HG02798 (cell line): ENCODE data around the gene MCRIP1.
A peak's percentile ranks its signal among the peaks of the same experiment; 100 is the strongest.
"Not testable (repeated sequence)": the region's sequence is repeated elsewhere in the genome, so short reads cannot be mapped to it uniquely, and the experiment has no call there.

Source experiments
- ATAC-seq: cut with Tn5 transposase; IDR thresholded peaks from one replicate; pipeline ENCODE4 v1.9.1; 2021; ENCODE audit warnings: mild to moderate bottlenecking; ENCODE audit not compliant: unreplicated experiment, poor library complexity

Gene MCRIP1

GRCh38 chr17:81842725-81843504 lies 9.8 kb upstream of the MCRIP1 start:
- no peak for ATAC-seq

GRCh38 chr17:81842378-81842724 lies 9.3 kb upstream of the MCRIP1 start:
- ATAC-seq: no peak

- no peak for ATAC-seq
Observed at GRCh38 chr17:81841866-81842265, 8.8 kb upstream of the MCRIP1 start.

- no peak for ATAC-seq
Observed at GRCh38 chr17:81840826-81841778, 8.0 kb upstream of the MCRIP1 start.

- not testable (repeated sequence) for ATAC-seq
Observed at GRCh38 chr17:81840059-81840458, 7.0 kb upstream of the MCRIP1 start.

- ATAC-seq: no peak
Observed at GRCh38 chr17:81839301-81839700, 6.2 kb upstream of the MCRIP1 start.

- ATAC-seq: no peak
Observed at GRCh38 chr17:81838753-81839255, 5.7 kb upstream of the MCRIP1 start.

GRCh38 chr17:81837641-81838040 lies 4.5 kb upstream of the MCRIP1 start:
- ATAC-seq: no peak

GRCh38 chr17:81834831-81835267 lies 1.8 kb upstream of the MCRIP1 start, which contains the start of gene PPP1R27:
PPP1R27 (minus strand) TSS chr17:81835050; CDS start chr17:81834953, 97 bp downstream.
- no peak for ATAC-seq

GRCh38 chr17:81833921-81834830 lies 1.1 kb upstream of the MCRIP1 start:
- no peak for ATAC-seq

- peak; percentile 86 for ATAC-seq
Observed at GRCh38 chr17:81832608-81833159, 407 bp downstream of the MCRIP1 start.

- no peak for ATAC-seq
Observed at GRCh38 chr17:81831957-81832607, 1.0 kb downstream of the MCRIP1 start.

GRCh38 chr17:81831563-81831956 lies 1.5 kb downstream of the MCRIP1 start:
- no peak for ATAC-seq

GRCh38 chr17:81829858-81830257 lies 3.2 kb downstream of the MCRIP1 start:
- ATAC-seq: no peak

- no peak for ATAC-seq
Observed at GRCh38 chr17:81828656-81829055, 4.4 kb downstream of the MCRIP1 start.

- ATAC-seq: no peak
Observed at GRCh38 chr17:81825841-81826466, 7.1 kb downstream of the MCRIP1 start.

GRCh38 chr17:81824595-81824994 lies 8.5 kb downstream of the MCRIP1 start:
- no peak for ATAC-seq

GRCh38 chr17:81823820-81824550 lies 9.1 kb downstream of the MCRIP1 start:
- ATAC-seq: no peak
